Fibroblast of lung (primary cell): Measurements from ENCODE around the gene TMEM170A. TPM values are rescaled to one million over a fixed set of nuclear protein-coding genes. Genes with fewer than 3 reads are reported as not detected.
"Not testable (repeated sequence)": the region's sequence is repeated elsewhere in the genome, so short reads cannot be mapped to it uniquely, and the experiment has no call there.

ENCODE experiments used
- DNase-seq, 2 donors: peaks; one replicate each; pipeline versions ENCODE4 v3.0.0 to v3.0.0-alpha.2; 2010; ENCODE audit warnings: low read depth in 2 of 2
- H2AFZ ChIP-seq: 2 replicates; pipeline ENCODE4 v1.5.1; 2012; ENCODE audit warnings: low read length, control low read depth, inconsistent platforms
- H3K27ac ChIP-seq: 2 replicates; pipeline ENCODE4 v1.5.1; 2011; ENCODE audit warnings: low read length, control low read depth; ENCODE audit not compliant: insufficient read depth
- H3K27me3 ChIP-seq: 2 replicates; pipeline ENCODE4 v1.5.1; 2011; ENCODE audit warnings: mild to moderate bottlenecking, low read length; ENCODE audit not compliant: control insufficient read depth, insufficient read depth
- H3K36me3 ChIP-seq: 2 replicates; pipeline ENCODE4 v1.5.1; 2011; ENCODE audit warnings: low read length; ENCODE audit not compliant: control insufficient read depth, insufficient read depth
- H3K4me1 ChIP-seq: 2 replicates; pipeline ENCODE4 v1.5.1; 2011; ENCODE audit warnings: low read length; ENCODE audit not compliant: control insufficient read depth, insufficient read depth; ENCODE audit errors: extremely low read depth
- H3K4me2 ChIP-seq: 2 replicates; pipeline ENCODE4 v1.5.1; 2011; ENCODE audit warnings: low read length, control low read depth; ENCODE audit not compliant: insufficient read depth; ENCODE audit errors: extremely low read depth
- H3K4me3 ChIP-seq, 4 experiments: fragments of 200-600 bp in 1 of 4; sonication (generic) in 1 of 4; replicated peaks in 1 of 4; 2 replicates each; pipeline ENCODE4 v1.5.1; 2011 to 2016; ENCODE audit warnings: low read length in 4 of 4, low read depth in 3 of 4, mild to moderate bottlenecking in 3 of 4, control low read depth in 2 of 4, inconsistent platforms in 1 of 4, mixed read lengths in 1 of 4; ENCODE audit not compliant: insufficient read depth in 1 of 4; ENCODE audit errors: control extremely low read depth in 1 of 4
- H3K79me2 ChIP-seq: 2 replicates; pipeline ENCODE4 v1.5.1; 2012; ENCODE audit warnings: mild to moderate bottlenecking, low read length, inconsistent platforms; ENCODE audit not compliant: control insufficient read depth, insufficient read depth
- H3K9ac ChIP-seq: 2 replicates; pipeline ENCODE4 v1.5.1; 2011; ENCODE audit warnings: mild to moderate bottlenecking, low read length, control low read depth; ENCODE audit not compliant: insufficient read depth
- H3K9me3 ChIP-seq: 2 replicates; pipeline ENCODE4 v1.5.1; 2012; ENCODE audit warnings: low read depth, low read length; ENCODE audit not compliant: control insufficient read depth, insufficient read depth
- H4K20me1 ChIP-seq: 2 replicates; pipeline ENCODE4 v1.5.1; 2011; ENCODE audit warnings: low read length; ENCODE audit not compliant: control insufficient read depth, insufficient read depth; ENCODE audit errors: extremely low read depth
- EZH2 ChIP-seq: IDR thresholded peaks from 2 replicates; pipeline ENCODE4 v1.5.1; 2012; ENCODE audit warnings: low read length, control low read depth, mild to moderate bottlenecking; ENCODE audit errors: missing control alignments
- polyA plus RNA-seq, 2 donors: library from polyadenylated mRNA; depleted of rRNA in 1 of 2; stranded (reverse) in 1 of 2; unstranded in 1 of 2; fragments of >200 nt; gene quantifications; 2 replicates each; pipeline ENCODE4 v1.2.1, GENCODE V29; 2011 to 2012; ENCODE audit warnings: missing spikeins in 1 of 2
- total RNA-seq: library from RNA; depleted of rRNA; stranded (reverse); fragments of >200 nt; gene quantifications from 2 replicates; pipeline ENCODE4 v1.2.1, GENCODE V29; 2014
- TF ChIP-seq, protein P1 (sequence below), 2 donors: IDR thresholded peaks in 1 of 2; conservative IDR thresholded peaks in 1 of 2; 1 replicate in 1 of 2; 2 replicates in 1 of 2; pipeline ENCODE4 v1.5.1; 2011 to 2012; ENCODE audit warnings: low read length in 2 of 2, control low read depth in 1 of 2, inconsistent platforms in 1 of 2, low read depth in 1 of 2, mild to moderate bottlenecking in 1 of 2

The TMEM170A gene
- total and polyA plus RNA-seq, 2 donors (not counting 1 experiment from before 2014, with no cell fraction given), result 12.3 to 14.5 TPM

DNA sequence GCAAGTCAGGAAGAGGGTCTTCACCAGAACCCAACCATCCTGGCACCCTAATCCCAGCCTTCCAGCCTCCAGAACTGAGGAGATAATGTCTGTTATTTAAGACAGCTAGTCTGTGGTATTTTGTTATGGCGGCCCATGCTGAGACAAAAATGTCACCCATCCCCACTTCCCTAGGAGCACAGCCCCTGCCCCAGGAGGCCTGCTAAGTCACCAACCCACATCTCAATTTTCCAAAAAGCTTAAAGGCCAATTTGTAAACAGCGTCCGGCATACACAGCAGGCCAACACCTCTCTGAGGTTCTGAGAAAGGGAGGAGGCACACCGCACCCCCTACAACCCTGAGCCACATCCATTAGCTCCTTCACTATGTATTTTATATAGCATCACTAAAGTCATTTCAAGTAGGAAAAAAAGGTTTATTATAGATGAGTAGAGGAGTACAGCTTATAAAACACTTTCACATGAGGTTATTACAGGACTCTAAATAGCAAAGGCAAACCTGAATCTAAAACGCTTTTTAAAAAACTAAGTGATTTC, 6.9 kb downstream of the TMEM170A start:
- H4K20me1 ChIP-seq, result no peaks in the 10 kb centered on the region
- no peak overlapping the region for H3K27ac ChIP-seq

DNA sequence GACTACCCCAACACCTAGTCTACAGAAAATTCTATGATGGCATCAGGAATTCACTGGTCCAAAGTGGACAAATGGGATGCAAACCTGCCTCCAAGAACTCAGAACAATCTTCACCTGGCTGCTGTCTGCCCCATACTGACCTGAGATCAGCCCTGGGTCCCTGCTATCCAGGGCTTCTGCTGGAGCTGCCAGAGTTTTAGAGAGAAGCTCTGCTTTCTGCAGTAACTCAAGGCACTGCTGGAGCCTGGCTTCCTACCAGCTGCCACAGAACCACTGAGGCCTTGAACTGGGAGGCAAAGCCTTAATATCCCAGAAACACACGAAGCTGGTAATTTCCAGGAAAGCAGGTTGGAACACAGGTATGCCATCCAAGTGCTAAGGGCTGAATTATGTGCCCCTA, 7.5 kb downstream of the TMEM170A start:
- TF ChIP-seq EZH2, result no peak
- TF ChIP-seq, protein P1, sequence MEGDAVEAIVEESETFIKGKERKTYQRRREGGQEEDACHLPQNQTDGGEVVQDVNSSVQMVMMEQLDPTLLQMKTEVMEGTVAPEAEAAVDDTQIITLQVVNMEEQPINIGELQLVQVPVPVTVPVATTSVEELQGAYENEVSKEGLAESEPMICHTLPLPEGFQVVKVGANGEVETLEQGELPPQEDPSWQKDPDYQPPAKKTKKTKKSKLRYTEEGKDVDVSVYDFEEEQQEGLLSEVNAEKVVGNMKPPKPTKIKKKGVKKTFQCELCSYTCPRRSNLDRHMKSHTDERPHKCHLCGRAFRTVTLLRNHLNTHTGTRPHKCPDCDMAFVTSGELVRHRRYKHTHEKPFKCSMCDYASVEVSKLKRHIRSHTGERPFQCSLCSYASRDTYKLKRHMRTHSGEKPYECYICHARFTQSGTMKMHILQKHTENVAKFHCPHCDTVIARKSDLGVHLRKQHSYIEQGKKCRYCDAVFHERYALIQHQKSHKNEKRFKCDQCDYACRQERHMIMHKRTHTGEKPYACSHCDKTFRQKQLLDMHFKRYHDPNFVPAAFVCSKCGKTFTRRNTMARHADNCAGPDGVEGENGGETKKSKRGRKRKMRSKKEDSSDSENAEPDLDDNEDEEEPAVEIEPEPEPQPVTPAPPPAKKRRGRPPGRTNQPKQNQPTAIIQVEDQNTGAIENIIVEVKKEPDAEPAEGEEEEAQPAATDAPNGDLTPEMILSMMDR (conservative IDR thresholded peaks at IDR 0.05 in 1 of 2, IDR thresholded peaks at IDR 0.05 in 1 of 2; ENCODE audit: low read depth in 1 of 2, low read length in 2 of 2), result no peak
- H3K4me1 ChIP-seq, result no peaks in the 10 kb centered on the region
- no peaks in the 10 kb centered on the region for H3K27me3 ChIP-seq
- H2AFZ ChIP-seq, result no peak overlapping the region
- no peak overlapping the region for H3K4me2 ChIP-seq
- H4K20me1 ChIP-seq, result no peaks in the 10 kb centered on the region
- no peak overlapping the region for H3K27ac ChIP-seq
- DNase-seq, result no peak
- peaks cover 39% of the 10 kb centered on the region for H3K79me2 ChIP-seq
- no peaks in the 10 kb centered on the region for H3K9me3 ChIP-seq
- no peak overlapping the region for H3K4me3 ChIP-seq
- no peaks in the 10 kb centered on the region for H3K36me3 ChIP-seq
- no peak overlapping the region for H3K9ac ChIP-seq

More for the DNA sequence above, 6.9 kb downstream of the TMEM170A start:
- H3K9ac ChIP-seq, result no peak overlapping the region
- peaks cover 45% of the 10 kb centered on the region for H3K79me2 ChIP-seq
- H3K9me3 ChIP-seq, result no peaks in the 10 kb centered on the region
- TF ChIP-seq, protein P1 (conservative IDR thresholded peaks at IDR 0.05 in 1 of 2, IDR thresholded peaks at IDR 0.05 in 1 of 2; ENCODE audit: low read depth in 1 of 2, low read length in 2 of 2), result no peak
- no peak for TF ChIP-seq EZH2
- no peak overlapping the region for H3K4me2 ChIP-seq
- DNase-seq, result no peak
- H3K27me3 ChIP-seq, result no peaks in the 10 kb centered on the region
- H3K36me3 ChIP-seq, result no peaks in the 10 kb centered on the region
- no peaks in the 10 kb centered on the region for H3K4me1 ChIP-seq
- H2AFZ ChIP-seq, result no peak overlapping the region
- H3K4me3 ChIP-seq, result no peak overlapping the region

DNA sequence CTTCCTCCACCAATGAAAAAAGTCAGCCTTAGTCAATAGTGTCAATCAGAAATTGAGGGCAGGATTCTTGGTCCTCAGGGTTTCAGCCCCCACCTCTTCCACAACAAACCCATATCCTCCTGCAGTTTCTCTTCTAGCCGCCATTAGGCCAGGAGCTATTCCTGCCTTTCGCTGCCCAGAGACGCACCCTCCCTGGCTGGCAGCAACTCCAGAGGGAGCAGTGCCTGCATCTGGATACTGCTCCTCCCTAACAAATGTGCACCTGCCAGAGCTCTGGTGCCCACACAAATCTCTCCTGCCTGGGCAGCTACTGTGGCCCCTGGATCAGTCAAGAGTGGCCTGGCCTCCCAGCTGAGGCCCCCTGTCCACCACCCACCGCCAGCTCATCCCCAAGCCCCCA, 8.0 kb downstream of the TMEM170A start:
- H3K4me3 ChIP-seq, H3K27me3 ChIP-seq, DNase-seq, H4K20me1 ChIP-seq, H2AFZ ChIP-seq, H3K9ac ChIP-seq, H3K4me2 ChIP-seq, H3K4me1 ChIP-seq, H3K36me3 ChIP-seq, H3K27ac ChIP-seq, H3K9me3 ChIP-seq: not testable (repeated sequence)
- peaks cover 34% of the 10 kb centered on the region for H3K79me2 ChIP-seq
